HCT116 (cell line): ENCODE results near the gene CCDC201. TPM values are rescaled to one million over a fixed set of nuclear protein-coding genes. Genes with fewer than 3 reads are reported as not detected.

Experiments
- ATAC-seq: fragments of 200-7000 bp; cut with Tn5 transposase; 2 replicates; pipeline ENCODE4 v1.9.1; 2020; ENCODE audit warnings: mild to moderate bottlenecking, moderate library complexity
- BruUV-seq: library from RNA; stranded (reverse); fragments of 400-500 nt; replicated peaks from 2 replicates; lab custom pipeline; 2021; lab: Mats Ljungman, UMichigan
- CTCF ChIA-PET: fragments of 300-600 bp; sonication (Branson Sonifier 250); formaldehyde crosslinking; loops from one replicate; lab custom pipeline; 2021; ENCODE audit warnings: antibody characterized with exemption; lab: Charles Lee
- POLR2A ChIA-PET: fragments of 300-600, 350-600 bp; sonication (Branson Sonifier 250); formaldehyde crosslinking; loops from one replicate; lab custom pipeline; 2021; ENCODE audit warnings: antibody characterized with exemption; lab: Charles Lee
- RAD21 ChIA-PET, 2 experiments: fragments of 300-600 bp; sonication (Branson Sonifier 250); formaldehyde crosslinking; loops; one replicate each; lab custom pipeline; 2023; ENCODE audit warnings: low total read pairs in 2 of 2; ENCODE audit not compliant: uncharacterized antibody in 2 of 2, unreplicated experiment in 2 of 2, low non-redundant PET in 1 of 2; lab: Charles Lee
- DNase-seq: peaks from one replicate; pipeline ENCODE4 v3.0.0-alpha.2; 2010; ENCODE audit warnings: low read depth, low spot score
- H2AFZ ChIP-seq: fragments of 200-600 bp; shearing (Covaris generic), sonication (generic); 2 replicates; pipeline ENCODE4 v1.6.1; 2017; ENCODE audit warnings: low read depth, mixed run types, mixed read lengths, antibody characterized with exemption, low read length; ENCODE audit not compliant: poor library complexity, severe bottlenecking
- H3K27ac ChIP-seq: 2 replicates; pipeline ENCODE4 v1.5.1; 2012; ENCODE audit warnings: low read depth, low read length
- H3K27me3 ChIP-seq: fragments of 200-600 bp; sonication (generic); 2 replicates; pipeline ENCODE4 v1.6.1; 2016; ENCODE audit warnings: mixed run types, low read length, mixed read lengths; ENCODE audit not compliant: insufficient read depth
- H3K36me3 ChIP-seq, 2 experiments: fragments of 200-500 bp in 1 of 2; fragments of 200-600 bp in 1 of 2; sonication (Bioruptor generic) in 1 of 2; sonication (generic) in 1 of 2; 2 replicates each; pipeline versions ENCODE4 v1.5.1 to v1.6.1; 2014 to 2016; ENCODE audit warnings: low read length in 2 of 2, inconsistent platforms in 1 of 2, mixed read lengths in 1 of 2, mixed run types in 1 of 2; ENCODE audit not compliant: insufficient read depth in 2 of 2, control insufficient read depth in 1 of 2
- H3K4me1 ChIP-seq, 2 experiments: fragments of 200-600 bp in 1 of 2; sonication (generic) in 1 of 2; 2 replicates each; pipeline versions ENCODE4 v1.5.1 to v1.6.1; 2012 to 2017; ENCODE audit warnings: low read length in 2 of 2, inconsistent platforms in 1 of 2, mild to moderate bottlenecking in 1 of 2, mixed read lengths in 1 of 2, mixed run types in 1 of 2, moderate library complexity in 1 of 2; ENCODE audit not compliant: insufficient read depth in 2 of 2, control insufficient read depth in 1 of 2
- H3K4me2 ChIP-seq: fragments of 200-600 bp; sonication (generic); 2 replicates; pipeline ENCODE4 v1.6.1; 2017; ENCODE audit warnings: mixed run types, low read length, mixed read lengths
- H3K4me3 ChIP-seq, 2 experiments: fragments of 200-600 bp in 1 of 2; sonication (generic) in 1 of 2; replicated peaks in 1 of 2; 2 replicates each; pipeline ENCODE4 v1.5.1; 2011 to 2016; ENCODE audit warnings: low read length in 2 of 2, control low read depth in 1 of 2, low read depth in 1 of 2, mild to moderate bottlenecking in 1 of 2, mixed read lengths in 1 of 2, mixed run types in 1 of 2
- H3K79me2 ChIP-seq: fragments of 200-600 bp; sonication (generic); 2 replicates; pipeline ENCODE4 v1.6.1; 2017; ENCODE audit warnings: mild to moderate bottlenecking, mixed run types, low read length, moderate library complexity, mixed read lengths; ENCODE audit not compliant: insufficient read depth
- H3K9ac ChIP-seq: fragments of 200-600 bp; sonication (generic); 2 replicates; pipeline ENCODE4 v1.6.1; 2016; ENCODE audit warnings: low read length, mixed read lengths
- H3K9me2 ChIP-seq: fragments of 200-600 bp; sonication (generic), shearing (Covaris generic); 2 replicates; pipeline ENCODE4 v1.6.1; 2017; ENCODE audit warnings: mixed run types, mild to moderate bottlenecking, moderate library complexity; ENCODE audit not compliant: insufficient read depth
- H3K9me3 ChIP-seq, 2 experiments: fragments of 200-500 bp in 1 of 2; fragments of 200-600 bp in 1 of 2; sonication (Bioruptor generic) in 1 of 2; sonication (generic) in 1 of 2; 2 replicates each; pipeline ENCODE4 v1.6.1; 2014 to 2017; ENCODE audit warnings: low read length in 2 of 2, mixed read lengths in 2 of 2, inconsistent platforms in 1 of 2, low read depth in 1 of 2, mild to moderate bottlenecking in 1 of 2, mixed run types in 1 of 2, moderate library complexity in 1 of 2; ENCODE audit not compliant: control insufficient read depth in 1 of 2, insufficient read depth in 1 of 2
- H4K20me1 ChIP-seq: fragments of 200-600 bp; sonication (generic), shearing (Covaris generic); 2 replicates; pipeline ENCODE4 v1.6.1; 2017; ENCODE audit warnings: mixed run types, mild to moderate bottlenecking, moderate library complexity; ENCODE audit not compliant: insufficient read depth
- CBX3 ChIP-seq: IDR thresholded peaks from 2 replicates; pipeline ENCODE4 v1.6.1; 2012; ENCODE audit warnings: low read depth
- CTCF ChIP-seq, 3 experiments: fragments of 200-600 bp in 1 of 3; sonication (generic) in 1 of 3; IDR thresholded peaks in 2 of 3; conservative IDR thresholded peaks in 1 of 3; 2 replicates each; pipeline ENCODE4 v1.5.1; 2012 to 2017; ENCODE audit warnings: low read depth in 2 of 3, low read length in 2 of 3, antibody characterized with exemption in 1 of 3, borderline replicate concordance in 1 of 3, control low read depth in 1 of 3, mild to moderate bottlenecking in 1 of 3, mixed read lengths in 1 of 3, mixed run types in 1 of 3, moderate library complexity in 1 of 3; ENCODE audit not compliant: insufficient read depth in 1 of 3
- ELF1 ChIP-seq: IDR thresholded peaks from 2 replicates; pipeline ENCODE4 v1.6.1; 2012; ENCODE audit warnings: low read depth, borderline replicate concordance
- MAX ChIP-seq: IDR thresholded peaks from 2 replicates; pipeline ENCODE4 v1.6.1; 2012
- SP1 ChIP-seq: IDR thresholded peaks from 2 replicates; pipeline ENCODE4 v1.6.1; 2012; ENCODE audit warnings: low read depth
- intact Hi-C: fragments of 100-400 bp; cut with micrococcal nuclease; formaldehyde crosslinking; loops from 2 replicates; pipeline ENCODE4 v1.10.0; 2022
- total RNA-seq: library from RNA; stranded (reverse); gene quantifications from one replicate; pipeline ENCODE4 v1.2.1, GENCODE V29; 2021; ENCODE audit not compliant: unreplicated experiment

Gene CCDC201
- total RNA-seq, 1 experiment from 2014 or later, result not detected

DNA sequence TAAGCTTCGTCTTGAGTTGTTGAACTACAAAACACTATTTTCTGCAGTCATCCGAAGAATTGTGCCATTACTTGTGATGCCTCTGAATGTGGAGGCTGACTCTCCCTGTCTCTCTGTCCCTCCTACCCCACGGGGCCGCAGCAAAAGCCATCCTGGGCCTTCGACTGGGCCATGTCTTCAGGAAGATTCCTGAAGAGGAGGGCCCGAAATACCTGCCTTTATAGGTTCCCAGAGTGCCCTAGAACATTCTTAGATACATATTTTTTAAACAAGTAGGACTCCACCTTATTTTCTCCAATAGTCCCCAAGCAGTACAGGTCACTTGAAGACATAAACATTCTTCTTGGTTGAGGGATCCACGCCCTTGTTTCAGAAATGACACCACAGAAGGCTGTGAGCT lies 40.1 kb upstream of the CCDC201 start:
- Histone ChIP-seq H3K9ac (no peak overlapping the region), H3K9me2 (no peaks in the 10 kb centered on the region), H3K4me3 (no peak overlapping the region), H3K4me1 (peaks cover 0 to 4% of the 10 kb centered on the region in 2 experiments; a peak in 2 of 4 replicates), H3K36me3 (no peaks in the 10 kb centered on the region), H4K20me1 (no peaks in the 10 kb centered on the region), H3K27ac (no peak overlapping the region), H3K9me3 (no peaks in the 10 kb centered on the region)
- BruUV-seq, result no TSS peak
- ATAC-seq (no peak), DNase-seq (no peak)
- intact Hi-C loops, result no loop called here
- POLR2A ChIA-PET, result no interaction called here
- CTCF ChIA-PET, result interaction anchor here (1.1 to 2.0 kb wide), 2 partner anchors 10 kb away, joined by 6 read pairs; no protein-coding TSS in a partner anchor
- TF ChIP-seq CTCF (IDR thresholded peaks at IDR 0.05 in 2 of 3, conservative IDR thresholded peaks at IDR 0.05 in 1 of 3; ENCODE audit: borderline replicate concordance in 1 of 3, insufficient read depth in 1 of 3, low read depth in 2 of 3, low read length in 2 of 3) (no peak), SP1 (no peak)
- TF ChIP-seq, all 23 proteins: peak for 0
- H3K79me2 ChIP-seq, result no peaks in the 10 kb centered on the region
- RAD21 ChIA-PET, result no interaction called here
- no peak overlapping the region for H2AFZ ChIP-seq
- H3K27me3 ChIP-seq, result no peaks in the 10 kb centered on the region
- H3K4me2 ChIP-seq, result no peak overlapping the region

GRCh38 chr7:45911311-45911710 lies 38.4 kb upstream of the CCDC201 start:
- H3K4me2 ChIP-seq, result no peak overlapping the region
- ATAC-seq, result no peak
- no peak for TF ChIP-seq ELF1
- no peak for TF ChIP-seq MAX
- no peak for TF ChIP-seq CBX3
- no peaks in the 10 kb centered on the region for H4K20me1 ChIP-seq
- intact Hi-C loops, result no loop called here
- H3K27me3 ChIP-seq, result no peaks in the 10 kb centered on the region
- CTCF ChIA-PET, result interaction anchor here (0.9 kb wide), 1 partner anchor 9 kb away, joined by 3 read pairs; no protein-coding TSS in a partner anchor
- no peaks in the 10 kb centered on the region for H3K9me2 ChIP-seq
- H3K4me1 ChIP-seq, result no peaks in the 10 kb centered on the region
- no peak for DNase-seq
- no peaks in the 10 kb centered on the region for H3K79me2 ChIP-seq
- no peak overlapping the region for H3K27ac ChIP-seq
- H3K9me3 ChIP-seq, result no peaks in the 10 kb centered on the region
- no peak overlapping the region for H2AFZ ChIP-seq
- POLR2A ChIA-PET, result no interaction called here
- BruUV-seq, result no TSS peak
- no peaks in the 10 kb centered on the region for H3K36me3 ChIP-seq
- RAD21 ChIA-PET, result no interaction called here
- no peak overlapping the region for H3K4me3 ChIP-seq
- no peak overlapping the region for H3K9ac ChIP-seq
